ENCODE results near the gene CRTAC1. TPM values are rescaled to one million over a fixed set of nuclear protein-coding genes. Genes with fewer than 3 reads are reported as not detected.

CRTAC1 gene
- polyA plus RNA-seq, 1 experiment: not detected

DNA sequence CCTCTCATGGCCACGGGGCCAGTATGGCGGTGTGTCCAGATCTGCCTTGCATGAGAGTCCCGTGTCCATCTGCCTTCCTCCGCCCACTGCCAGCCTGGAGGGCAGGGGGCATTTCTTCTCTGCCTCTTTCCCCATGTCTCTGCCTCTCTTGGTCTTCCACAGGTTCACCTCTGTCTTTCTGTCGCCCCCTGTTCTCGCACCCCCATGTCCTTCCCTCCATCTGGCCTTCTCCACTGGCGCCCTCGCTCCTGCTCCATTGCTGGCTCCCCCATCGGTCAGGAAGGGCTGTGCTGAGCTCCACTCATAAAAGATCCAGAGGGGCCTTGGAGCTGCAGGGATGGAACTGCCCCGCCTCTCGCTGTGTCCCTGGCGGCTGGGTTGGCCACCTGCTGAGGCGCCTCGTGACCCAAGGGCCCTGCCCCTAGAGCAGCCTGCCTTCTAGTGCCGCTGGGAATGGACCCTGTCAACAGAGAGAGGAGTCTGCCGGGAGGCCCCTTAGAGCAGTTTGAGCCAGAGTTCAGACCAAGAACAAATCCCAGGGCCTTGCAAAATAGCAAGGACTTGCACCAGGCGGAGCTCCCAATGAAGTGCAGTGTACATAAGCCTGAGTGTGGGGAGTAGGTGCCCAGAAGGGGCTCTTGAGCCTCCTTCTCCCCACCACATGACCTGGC lies 138.8 kb downstream of the CRTAC1 start:
- no peak overlapping the region for H3K4me3 ChIP-seq (ENCODE audit: low read depth, low read length)
- no peaks in the 10 kb centered on the region; the same call in 1 of the 2 replicates for H3K9me3 ChIP-seq (ENCODE audit: control insufficient read depth, insufficient read depth, low read length)
- peaks cover 7% of the 10 kb centered on the region for H3K27me3 ChIP-seq (ENCODE audit: control insufficient read depth, insufficient read depth, low read length)
- TF ChIP-seq CTCF (IDR thresholded peaks at IDR 0.05; ENCODE audit: low read depth, low read length): no peak
- no peak for DNase-seq (ENCODE audit: low read depth, low spot score)
- ChIA-PET CTCF (no interaction called here), POLR2A (no interaction called here)
- no peak overlapping the region for H3K27ac ChIP-seq (ENCODE audit: low read depth, low read length)

GRCh38 chr10:97889461-97890265 lies 140.8 kb downstream of the CRTAC1 start:
- CTCF ChIA-PET: no interaction called here
- H3K4me3 ChIP-seq (ENCODE audit: low read depth, low read length): no peak overlapping the region

GRCh38 chr10:97888641-97889262 lies 141.7 kb downstream of the CRTAC1 start:
- Histone ChIP-seq H3K27me3 (ENCODE audit: control insufficient read depth, insufficient read depth, low read length) (peaks cover 5% of the 10 kb centered on the region), H3K4me3 (ENCODE audit: low read depth, low read length) (no peak overlapping the region), H3K9me3 (ENCODE audit: control insufficient read depth, insufficient read depth, low read length) (no peaks in the 10 kb centered on the region; the same call in 1 of the 2 replicates), H3K27ac (ENCODE audit: low read depth, low read length) (no peak overlapping the region)
- POLR2A ChIA-PET: no interaction called here
- CTCF ChIA-PET: no interaction called here
- DNase-seq (ENCODE audit: low read depth, low spot score): no peak
- TF ChIP-seq CTCF (IDR thresholded peaks at IDR 0.05; ENCODE audit: low read depth, low read length): no peak

More at GRCh38 chr10:97889461-97890265, 140.8 kb downstream of the CRTAC1 start:
- Histone ChIP-seq H3K27ac (ENCODE audit: low read depth, low read length) (no peak overlapping the region), H3K27me3 (ENCODE audit: control insufficient read depth, insufficient read depth, low read length) (peaks cover 5% of the 10 kb centered on the region), H3K9me3 (ENCODE audit: control insufficient read depth, insufficient read depth, low read length) (no peaks in the 10 kb centered on the region; the same call in 1 of the 2 replicates)
- DNase-seq (ENCODE audit: low read depth, low spot score): no peak
- POLR2A ChIA-PET: no interaction called here
- TF ChIP-seq CTCF (IDR thresholded peaks at IDR 0.05; ENCODE audit: low read depth, low read length): no peak

- CTCF ChIA-PET: no interaction called here
- H3K27me3 ChIP-seq (ENCODE audit: control insufficient read depth, insufficient read depth, low read length): peaks cover 5% of the 10 kb centered on the region
- POLR2A ChIA-PET: no interaction called here
- TF ChIP-seq CTCF (IDR thresholded peaks at IDR 0.05; ENCODE audit: low read depth, low read length): no peak
- no peak overlapping the region for H3K27ac ChIP-seq (ENCODE audit: low read depth, low read length)
- H3K4me3 ChIP-seq (ENCODE audit: low read depth, low read length): no peak overlapping the region
- H3K9me3 ChIP-seq (ENCODE audit: control insufficient read depth, insufficient read depth, low read length): no peaks in the 10 kb centered on the region; the same call in 1 of the 2 replicates
- DNase-seq (ENCODE audit: low read depth, low spot score): no peak
Measured at GRCh38 chr10:97888134-97888533, 142.3 kb downstream of the CRTAC1 start.
